ENCODE data around the gene SMIM45.

Gene SMIM45

DNA sequence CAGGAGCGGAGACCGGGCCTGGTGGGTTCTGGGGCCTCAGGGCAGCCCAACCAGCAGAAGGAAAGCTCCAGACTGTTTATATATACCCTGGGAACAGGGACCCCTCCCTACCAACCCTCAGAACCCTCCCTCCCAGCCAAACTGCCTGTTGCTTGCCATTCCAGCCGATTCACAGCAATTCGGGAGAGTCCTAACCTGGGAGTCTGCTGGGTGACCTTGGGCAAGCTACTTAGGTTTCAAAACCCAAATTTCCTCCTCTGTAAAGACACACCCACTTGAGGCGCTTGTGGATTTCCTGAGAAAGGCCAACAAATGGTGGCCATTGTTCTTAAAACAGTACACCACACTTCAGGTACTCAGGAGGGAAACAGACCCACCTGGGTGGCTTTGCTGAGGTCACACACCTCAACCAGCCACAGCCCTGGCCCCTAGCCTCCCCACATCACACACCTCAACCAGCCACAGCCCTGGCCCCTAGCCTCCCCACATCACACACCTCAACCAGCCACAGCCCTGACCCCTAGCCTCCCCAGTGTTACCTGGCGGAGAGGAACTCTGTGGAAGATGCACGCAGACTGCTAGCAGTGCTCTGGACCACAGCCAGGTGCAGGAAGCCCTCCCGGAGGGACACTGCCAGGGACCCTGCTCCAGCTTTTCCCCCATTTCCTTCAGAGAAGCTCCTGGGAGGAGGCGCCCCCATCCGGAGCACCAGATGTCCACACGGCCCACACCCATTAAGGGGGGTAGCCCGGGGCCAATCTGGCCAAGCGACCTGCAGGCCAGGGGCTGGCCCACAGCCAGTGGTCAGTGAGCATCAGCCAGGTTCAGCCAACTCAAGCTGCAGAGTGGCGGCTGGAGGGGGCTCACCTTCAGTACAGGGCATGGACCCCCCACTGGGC lies 43.3 kb upstream of the SMIM45 start:
- peak in 1 of 2 experiments; percentile 55 for DNase-seq
- no peaks in the 10 kb centered on the region for H3K36me3 ChIP-seq (ENCODE audit: low read depth)
- peak overlapping the region; percentile 11; the same call in 1 of the 2 replicates for H3K27ac ChIP-seq
- H3K27me3 ChIP-seq (ENCODE audit: insufficient read depth, low read depth), result no peaks in the 10 kb centered on the region
- peaks cover 17% of the 10 kb centered on the region for H4K20me1 ChIP-seq (ENCODE audit: insufficient read depth)
- H3K4me2 ChIP-seq, result no peak overlapping the region
- intact Hi-C loops (cut with micrococcal nuclease; ENCODE audit: unreplicated experiment), result no loop called here
- TF ChIP-seq CTCF (conservative IDR thresholded peaks at IDR 0.05) (no peak), EZH2 (IDR thresholded peaks at IDR 0.05; ENCODE audit: low read depth) (no peak)
- no peaks in the 10 kb centered on the region for H3K9me2 ChIP-seq (ENCODE audit: insufficient read depth)
- H3K79me2 ChIP-seq (ENCODE audit: low read depth), result no peaks in the 10 kb centered on the region
- H2AFZ ChIP-seq, result no peak overlapping the region
- peaks cover 19% of the 10 kb centered on the region; the same call in 1 of the 2 replicates for H3F3A ChIP-seq (ENCODE audit: insufficient read depth, low read depth)
- H3K4me3 ChIP-seq, result no peak overlapping the region
- no peaks in the 10 kb centered on the region for H3K9me3 ChIP-seq (ENCODE audit: insufficient read depth, low read depth)
- ChIA-PET CTCF (no interaction called here), POLR2A (ENCODE audit: unreplicated experiment) (interaction anchor here (0.7 kb wide), 2 partner anchors 182 to 1917 kb away, joined by 4 read pairs; no protein-coding TSS in a partner anchor)
- BruUV-seq (replicated peaks), result TSS peak; percentile 24
- H3K4me1 ChIP-seq (replicated peaks; ENCODE audit: insufficient read depth), result 0 out of 2 replicates have a peak, but pooled peaks cover 7% of the 10 kb centered on the region

- no peak overlapping the region for H2AFZ ChIP-seq
- 0 out of 2 replicates have a peak, but pooled peaks cover 7% of the 10 kb centered on the region for H3K4me1 ChIP-seq (replicated peaks; ENCODE audit: insufficient read depth)
Observed at GRCh38 chr22:41909310-41910049, 42.5 kb upstream of the SMIM45 start.

More at GRCh38 chr22:41909310-41910049, 42.5 kb upstream of the SMIM45 start:
- CTCF ChIA-PET, result no interaction called here
- no peaks in the 10 kb centered on the region for H3K9me3 ChIP-seq (ENCODE audit: insufficient read depth, low read depth)
- no peaks in the 10 kb centered on the region for H3K36me3 ChIP-seq (ENCODE audit: low read depth)
- H3K27me3 ChIP-seq (ENCODE audit: insufficient read depth, low read depth), result no peaks in the 10 kb centered on the region
- POLR2A ChIA-PET (ENCODE audit: unreplicated experiment), result no interaction called here
- intact Hi-C loops (cut with micrococcal nuclease; ENCODE audit: unreplicated experiment), result no loop called here
- H3K27ac ChIP-seq, result no peak overlapping the region
- H3F3A ChIP-seq (ENCODE audit: insufficient read depth, low read depth), result peaks cover 19% of the 10 kb centered on the region; the same call in 1 of the 2 replicates
- no peaks in the 10 kb centered on the region for H3K9me2 ChIP-seq (ENCODE audit: insufficient read depth)
- H4K20me1 ChIP-seq (ENCODE audit: insufficient read depth), result peaks cover 12% of the 10 kb centered on the region; the same call in 1 of the 2 replicates
- no peak overlapping the region for H3K4me2 ChIP-seq
- no TSS peak for BruUV-seq (replicated peaks)
- H3K79me2 ChIP-seq (ENCODE audit: low read depth), result no peaks in the 10 kb centered on the region
- DNase-seq, result no peak
- no peak for TF ChIP-seq EZH2 (IDR thresholded peaks at IDR 0.05; ENCODE audit: low read depth)
- TF ChIP-seq CTCF (conservative IDR thresholded peaks at IDR 0.05), result no peak
- no peak overlapping the region for H3K4me3 ChIP-seq

All from PC-9 (cell line).